Right lobe of liver (tissue), 6 donors: ENCODE results near the gene ELANE. TPM values are rescaled to one million over a fixed set of nuclear protein-coding genes. Genes with fewer than 3 reads are reported as not detected.
"Not testable (repeated sequence)": the region's sequence is repeated elsewhere in the genome, so short reads cannot be mapped to it uniquely, and the experiment has no call there.

Experiments
- ATAC-seq, 4 donors: fragments of 200-7000 bp; cut with Tn5 transposase; one replicate each; pipeline ENCODE4 v1.9.1; 2020; ENCODE audit warnings: mild to moderate bottlenecking in 4 of 4, moderate library complexity in 4 of 4
- DNase-seq, 3 donors: peaks; one replicate each; pipeline ENCODE4 v3.0.0-alpha.2; 2020
- H3K27ac ChIP-seq, 3 donors: fragments of 200-600 bp; one replicate each; pipeline ENCODE4 v1.8.0; 2022
- H3K27me3 ChIP-seq, 2 donors: fragments of 200-600 bp; one replicate each; pipeline ENCODE4 v1.8.0; 2022
- H3K36me3 ChIP-seq, 4 donors: fragments of 200-600 bp; sonication (generic) in 1 of 4; one replicate each; pipeline versions ENCODE4 v1.5.1 to v1.8.0; 2017 to 2022; ENCODE audit warnings: control low read depth in 1 of 4
- H3K4me1 ChIP-seq, 4 donors: fragments of 200-600 bp; sonication (generic) in 1 of 4; one replicate each; pipeline versions ENCODE4 v1.5.1 to v1.8.0; 2017 to 2022; ENCODE audit warnings: control low read depth in 1 of 4
- H3K4me3 ChIP-seq, 3 donors: fragments of 200-600 bp; one replicate each; pipeline ENCODE4 v1.8.0; 2022
- H3K9me3 ChIP-seq, 4 donors: fragments of 200-600 bp; sonication (generic) in 1 of 4; one replicate each; pipeline versions ENCODE4 v1.5.1 to v1.8.0; 2017 to 2022; ENCODE audit warnings: control low read depth in 1 of 4
- CTCF ChIP-seq, 4 donors: fragments of 200-600 bp in 3 of 4; fragments of 450-650 bp in 1 of 4; IDR thresholded peaks; one replicate each; pipeline versions ENCODE4 v1.5.1 to v1.8.0; 2016 to 2022; ENCODE audit warnings: antibody characterized with exemption in 4 of 4, mild to moderate bottlenecking in 2 of 4
- POLR2A ChIP-seq: fragments of 450-650 bp; IDR thresholded peaks from one replicate; pipeline ENCODE4 v1.6.1; 2017; ENCODE audit warnings: antibody characterized with exemption, mild to moderate bottlenecking
- WGBS: methylation state at CpG from one replicate; pipeline ENCODE4 v1.1.6; 2018; ENCODE audit warnings: low coverage, low lambda C conversion rate; ENCODE audit not compliant: insufficient coverage; ENCODE audit errors: missing lambda C conversion rate; 5-methylcytosine and 5-hydroxymethylcytosine counted together
- intact Hi-C, 2 donors: fragments of 100-400 bp; cut with DNase I; formaldehyde crosslinking; loops; one replicate each; pipeline versions ENCODE4 v1.11.2 to v1.14.1; 2022
- total RNA-seq, 6 experiments: library from RNA; depleted of rRNA in 2 of 6; stranded (reverse); fragments of >200 nt in 2 of 6; fragmentation: NEBNext Ultra II Directional in 3 of 6; extraction: Animal tissue kit (Norgen Biotek cat#: 25700) in 3 of 6; gene quantifications; one replicate each; pipeline versions ENCODE4 v1.1.0 to v1.2.4, GENCODE V29; 2016 to 2023
- donor health status: DM: no; HTN: yes; CAD: no.
- donor health status: DM: no; HTN: no; CAD: no.
- donor health status: DM: no; HTN: no; CAD: no.
- donor health status: DM: no; HTN: yes; CAD: no.
- donor health status: DM: no; HTN: yes; CAD: no.

Gene ELANE
- total RNA-seq, 6 experiments from 2014 or later = 0.59 to 4.2 (median 3.3) TPM; not detected in 3

- intact Hi-C loops = no loop called here
- no peak overlapping the region for H3K4me3 ChIP-seq
- TF ChIP-seq CTCF (IDR thresholded peaks at IDR 0.05) (no peak), POLR2A (no peak)
- no peak for ATAC-seq
- H3K27ac ChIP-seq = no peak overlapping the region
- H3K27me3 ChIP-seq = peaks cover 0 to 6% of the 10 kb centered on the region in 2 donors
- no peaks in the 10 kb centered on the region for H3K36me3 ChIP-seq
- H3K9me3 ChIP-seq = no peaks in the 10 kb centered on the region
- no peak for DNase-seq
- peaks cover 0 to 11% (median 4%) of the 10 kb centered on the region in 4 donors for H3K4me1 ChIP-seq
- 23% methylated on average over 11 of the region's 12 CpGs for WGBS
These were observed 3.6 kb upstream of the ELANE start for GRCh38 chr19:848386-848921.

- WGBS = 77% methylated on average over 6 of the region's 8 CpGs
- H3K9me3 ChIP-seq, H3K4me1 ChIP-seq, H3K27me3 ChIP-seq, DNase-seq, ATAC-seq, H3K4me3 ChIP-seq, intact Hi-C loops, H3K27ac ChIP-seq, H3K36me3 ChIP-seq: not testable (repeated sequence)
These were observed 2.9 kb upstream of the ELANE start for GRCh38 chr19:849195-849594.

- Histone ChIP-seq H3K9me3 (no peaks in the 10 kb centered on the region), H3K4me3 (no peak overlapping the region), H3K36me3 (no peaks in the 10 kb centered on the region), H3K27me3 (no peaks in the 10 kb centered on the region), H3K4me1 (peaks cover 0 to 8% (median 3%) of the 10 kb centered on the region in 4 donors), H3K27ac (no peak overlapping the region)
- DNase-seq = peak; percentile 85 to 93 (median 91)
- TF ChIP-seq POLR2A (no peak), CTCF (IDR thresholded peaks at IDR 0.05) (no peak)
- ATAC-seq = peak; percentile 92 to 98 (median 96)
- 29% methylated on average over 3 of the region's 28 CpGs for WGBS
- intact Hi-C loops = loop anchor here (10.0 kb wide), 2 partner anchors 124 to 144 kb away; no protein-coding TSS in a partner anchor
These were observed 1.7 kb upstream of the ELANE start for GRCh38 chr19:850221-850978.

GRCh38 chr19:850979-851335 lies 1.1 kb upstream of the ELANE start:
- Histone ChIP-seq H3K27me3 (no peaks in the 10 kb centered on the region), H3K27ac (no peak overlapping the region), H3K9me3 (no peaks in the 10 kb centered on the region), H3K4me3 (no peak overlapping the region), H3K36me3 (no peaks in the 10 kb centered on the region), H3K4me1 (peaks cover 0 to 8% (median 3%) of the 10 kb centered on the region in 4 donors)
- WGBS = 0% methylated on average over 2 of the region's 13 CpGs
- intact Hi-C loops = loop anchor here (10.0 kb wide), 2 partner anchors 124 to 144 kb away; no protein-coding TSS in a partner anchor
- no peak for DNase-seq
- TF ChIP-seq CTCF (IDR thresholded peaks at IDR 0.05) (no peak), POLR2A (no peak)
- ATAC-seq = no peak

GRCh38 chr19:853014-853585 lies 997 bp downstream of the ELANE start:
- no peaks in the 10 kb centered on the region for H3K36me3 ChIP-seq
- DNase-seq = no peak
- ATAC-seq = no peak

GRCh38 chr19:853614-854220 lies 1.6 kb downstream of the ELANE start:
- intact Hi-C loops = loop anchor here (10.0 kb wide), 2 partner anchors 121 to 141 kb away; no protein-coding TSS in a partner anchor
- not testable (repeated sequence) for H3K36me3 ChIP-seq, H3K9me3 ChIP-seq, DNase-seq, H3K4me3 ChIP-seq, H3K27ac ChIP-seq, ATAC-seq, H3K27me3 ChIP-seq, H3K4me1 ChIP-seq
- 66% methylated on average over 10 of the region's 17 CpGs for WGBS

More at GRCh38 chr19:853014-853585, 997 bp downstream of the ELANE start:
- peaks cover 0 to 8% (median 3%) of the 10 kb centered on the region in 4 donors for H3K4me1 ChIP-seq
- 50% methylated on average over 2 of the region's 67 CpGs for WGBS
- no peak overlapping the region for H3K4me3 ChIP-seq
- H3K27ac ChIP-seq = no peak overlapping the region
- no peaks in the 10 kb centered on the region for H3K27me3 ChIP-seq
- TF ChIP-seq CTCF (IDR thresholded peaks at IDR 0.05) = no peak
- TF ChIP-seq POLR2A = no peak
- intact Hi-C loops = loop anchor here (10.0 kb wide), 2 partner anchors 122 to 142 kb away; no protein-coding TSS in a partner anchor
- no peaks in the 10 kb centered on the region for H3K9me3 ChIP-seq
